MM.1S (cell line): ENCODE data around the gene SAV1.

ENCODE experiments used
- EZH2 ChIP-seq: fragments of 300-600 bp; sonication (generic); optimal IDR thresholded peaks from 2 replicates; pipeline ENCODE3; 2017; ENCODE audit warnings: low read depth, mild to moderate bottlenecking, antibody characterized with exemption, low read length, mixed read lengths
- TF ChIP-seq, protein P1 (sequence below): fragments of 300-600 bp; sonication (generic); IDR thresholded peaks from 2 replicates; pipeline ENCODE4 v1.5.1; 2016; ENCODE audit warnings: antibody characterized with exemption, low read length, mixed read lengths

DNA sequence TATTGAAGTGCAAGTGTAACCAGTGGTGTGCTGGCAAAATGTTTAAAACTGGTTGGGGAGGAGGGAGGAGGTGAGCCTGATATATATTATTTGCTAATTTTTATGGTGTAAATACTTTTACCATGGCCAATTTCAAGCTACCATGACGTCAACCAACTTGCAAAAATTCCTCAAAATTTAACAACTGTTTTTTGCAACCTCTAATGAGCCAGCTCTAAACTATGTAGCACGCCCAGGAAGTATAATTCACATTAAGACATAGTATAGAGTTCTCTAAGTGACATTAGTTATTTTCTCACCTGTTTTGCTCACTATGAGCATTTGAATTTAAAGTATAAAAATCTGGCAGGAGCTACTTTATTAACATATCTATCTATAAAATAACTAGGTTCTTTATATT, 66.7 kb downstream of the SAV1 start:
- TF ChIP-seq, protein P1, sequence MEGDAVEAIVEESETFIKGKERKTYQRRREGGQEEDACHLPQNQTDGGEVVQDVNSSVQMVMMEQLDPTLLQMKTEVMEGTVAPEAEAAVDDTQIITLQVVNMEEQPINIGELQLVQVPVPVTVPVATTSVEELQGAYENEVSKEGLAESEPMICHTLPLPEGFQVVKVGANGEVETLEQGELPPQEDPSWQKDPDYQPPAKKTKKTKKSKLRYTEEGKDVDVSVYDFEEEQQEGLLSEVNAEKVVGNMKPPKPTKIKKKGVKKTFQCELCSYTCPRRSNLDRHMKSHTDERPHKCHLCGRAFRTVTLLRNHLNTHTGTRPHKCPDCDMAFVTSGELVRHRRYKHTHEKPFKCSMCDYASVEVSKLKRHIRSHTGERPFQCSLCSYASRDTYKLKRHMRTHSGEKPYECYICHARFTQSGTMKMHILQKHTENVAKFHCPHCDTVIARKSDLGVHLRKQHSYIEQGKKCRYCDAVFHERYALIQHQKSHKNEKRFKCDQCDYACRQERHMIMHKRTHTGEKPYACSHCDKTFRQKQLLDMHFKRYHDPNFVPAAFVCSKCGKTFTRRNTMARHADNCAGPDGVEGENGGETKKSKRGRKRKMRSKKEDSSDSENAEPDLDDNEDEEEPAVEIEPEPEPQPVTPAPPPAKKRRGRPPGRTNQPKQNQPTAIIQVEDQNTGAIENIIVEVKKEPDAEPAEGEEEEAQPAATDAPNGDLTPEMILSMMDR = no peak
- no peak for TF ChIP-seq EZH2
